Upper lobe of left lung (tissue), 4 donors: ENCODE results near the gene B3GLCT.

Experiments used
- CTCF ChIP-seq, 6 experiments: fragments of 450-650 bp in 4 of 6; fragments of 200-600 bp in 2 of 6; sonication (generic) in 2 of 6; IDR thresholded peaks; one replicate each; pipeline ENCODE4 v1.5.1; 2016 to 2019; ENCODE audit warnings: antibody characterized with exemption in 6 of 6
- POLR2A ChIP-seq, 4 donors: fragments of 450-650 bp; IDR thresholded peaks; one replicate each; pipeline ENCODE4 v1.5.1; 2016 to 2017; ENCODE audit warnings: antibody characterized with exemption in 4 of 4, mild to moderate bottlenecking in 2 of 4
- POLR2AphosphoS5 ChIP-seq, 2 donors: sonication (generic); formaldehyde crosslinking; IDR thresholded peaks; one replicate each; pipeline ENCODE4 v1.5.1; 2017; ENCODE audit warnings: antibody characterized with exemption in 2 of 2

- TF ChIP-seq POLR2AphosphoS5 (IDR thresholded peaks at IDR 0.05): no peak
- no peak for TF ChIP-seq CTCF (IDR thresholded peaks at IDR 0.05)
- TF ChIP-seq POLR2A (IDR thresholded peaks at IDR 0.05): no peak
Observed at GRCh38 chr13:31367410-31367809, 167.6 kb downstream of the B3GLCT start.
